Mesendoderm (in vitro differentiated cells): Measurements from ENCODE around the gene RTN4.
A peak's percentile ranks its signal among the peaks of the same experiment; 100 is the strongest.

Experiments
- DNase-seq: peaks from one replicate; pipeline ENCODE4 v3.0.0; 2013
- H2AK5ac ChIP-seq: 2 replicates; pipeline ENCODE4 v1.6.1; 2013; ENCODE audit warnings: low read length, inconsistent platforms
- H2BK120ac ChIP-seq: 2 replicates; pipeline ENCODE4 v1.6.1; 2013; ENCODE audit warnings: low read depth, mild to moderate bottlenecking, low read length, moderate library complexity, mixed read lengths
- H2BK15ac ChIP-seq: replicated peaks from 2 replicates; pipeline ENCODE4 v1.6.1; 2013; ENCODE audit warnings: low read depth, mild to moderate bottlenecking, moderate library complexity
- H2BK5ac ChIP-seq: 2 replicates; pipeline ENCODE4 v1.6.1; 2013; ENCODE audit warnings: low read length, inconsistent platforms
- H3K18ac ChIP-seq: 2 replicates; pipeline ENCODE4 v1.6.1; 2013; ENCODE audit warnings: mild to moderate bottlenecking, low read length, mixed read lengths
- H3K23ac ChIP-seq: one replicate; pipeline ENCODE4 v1.6.1; 2013; ENCODE audit warnings: low read length
- H3K27ac ChIP-seq: 2 replicates; pipeline ENCODE4 v1.5.1; 2013; ENCODE audit warnings: low read depth, mild to moderate bottlenecking, inconsistent platforms, low read length, moderate library complexity
- H3K27me3 ChIP-seq: 2 replicates; pipeline ENCODE4 v1.6.1; 2013; ENCODE audit warnings: low read length, control low read depth, mild to moderate bottlenecking, inconsistent platforms; ENCODE audit not compliant: insufficient read depth, poor library complexity
- H3K36me3 ChIP-seq: 2 replicates; pipeline ENCODE4 v1.6.1; 2013; ENCODE audit warnings: low read length, inconsistent platforms; ENCODE audit not compliant: control insufficient read depth, insufficient read depth
- H3K4ac ChIP-seq: one replicate; pipeline ENCODE4 v1.6.1; 2013; ENCODE audit warnings: low read depth, mild to moderate bottlenecking, low read length, moderate library complexity
- H3K4me1 ChIP-seq: 2 replicates; pipeline ENCODE4 v1.6.1; 2013; ENCODE audit warnings: low read depth, low read length, inconsistent platforms; ENCODE audit not compliant: control insufficient read depth
- H3K4me2 ChIP-seq: 2 replicates; pipeline ENCODE4 v1.6.1; 2013; ENCODE audit warnings: low read length
- H3K4me3 ChIP-seq: 2 replicates; pipeline ENCODE4 v1.5.1; 2013; ENCODE audit warnings: mild to moderate bottlenecking, low read length
- H3K56ac ChIP-seq: one replicate; pipeline ENCODE4 v1.6.1; 2013; ENCODE audit warnings: low read length
- H3K79me1 ChIP-seq: 2 replicates; pipeline ENCODE4 v1.6.1; 2013; ENCODE audit warnings: low read length, inconsistent platforms
- H3K79me2 ChIP-seq: 2 replicates; pipeline ENCODE4 v1.6.1; 2013; ENCODE audit warnings: mild to moderate bottlenecking, low read length; ENCODE audit not compliant: control insufficient read depth, insufficient read depth
- H3K9ac ChIP-seq: 2 replicates; pipeline ENCODE4 v1.6.1; 2013; ENCODE audit warnings: low read length, inconsistent platforms
- H4K5ac ChIP-seq: one replicate; pipeline ENCODE4 v1.6.1; 2013; ENCODE audit warnings: low read length
- H4K8ac ChIP-seq: one replicate; pipeline ENCODE4 v1.6.1; 2013; ENCODE audit warnings: low read depth, mild to moderate bottlenecking, control low read depth, low read length, moderate library complexity
- WGBS: extraction: QIAGEN DNeasy Blood & Tissue Kit; methylation state at CpG from one replicate; pipeline ENCODE4 v1.1.7; 2013; ENCODE audit warnings: low lambda C conversion rate, missing lambda C conversion rate; ENCODE audit not compliant: insufficient coverage; ENCODE audit errors: extremely low coverage; 5-methylcytosine and 5-hydroxymethylcytosine counted together

RTN4 gene

GRCh38 chr2:54986264-54986663, 64.0 kb downstream of the RTN4 start:
- H2AK5ac ChIP-seq, result no peak overlapping the region
- H3K18ac ChIP-seq, result no peak overlapping the region
- no peak for DNase-seq
- no peak overlapping the region for H3K9ac ChIP-seq
- H4K5ac ChIP-seq, result no peak overlapping the region
- H3K4me3 ChIP-seq, result no peak overlapping the region
- no peak overlapping the region for H3K27ac ChIP-seq
- H3K23ac ChIP-seq, result no peak overlapping the region
- no peak overlapping the region for H3K4ac ChIP-seq
- no peak overlapping the region for H2BK120ac ChIP-seq
- H3K4me1 ChIP-seq, result no peaks in the 10 kb centered on the region
- peaks cover 9% of the 10 kb centered on the region for H3K79me1 ChIP-seq
- no CpG with 5 or more reads among the region's 3 CpGs for WGBS
- no peak overlapping the region for H3K4me2 ChIP-seq
- H2BK5ac ChIP-seq, result no peak overlapping the region
- no peak overlapping the region for H3K56ac ChIP-seq
- H3K79me2 ChIP-seq, result peaks cover 38% of the 10 kb centered on the region
- H3K27me3 ChIP-seq, result no peaks in the 10 kb centered on the region
- H4K8ac ChIP-seq, result no peak overlapping the region
- H3K36me3 ChIP-seq, result no peaks in the 10 kb centered on the region
- H2BK15ac ChIP-seq, result no peak overlapping the region

GRCh38 chr2:54984476-54984875, 65.8 kb downstream of the RTN4 start:
- DNase-seq, result no peak
- no peak overlapping the region for H3K27ac ChIP-seq
- H3K36me3 ChIP-seq, result no peaks in the 10 kb centered on the region
- H4K8ac ChIP-seq, result no peak overlapping the region
- no peaks in the 10 kb centered on the region for H3K27me3 ChIP-seq
- H3K4ac ChIP-seq, result no peak overlapping the region
- H3K9ac ChIP-seq, result no peak overlapping the region
- H3K23ac ChIP-seq, result no peak overlapping the region
- H3K4me3 ChIP-seq, result no peak overlapping the region
- no peak overlapping the region for H3K4me2 ChIP-seq
- H2BK5ac ChIP-seq, result no peak overlapping the region
- H2BK120ac ChIP-seq, result no peak overlapping the region
- H3K18ac ChIP-seq, result no peak overlapping the region
- H3K79me2 ChIP-seq, result peaks cover 37% of the 10 kb centered on the region
- no peak overlapping the region for H4K5ac ChIP-seq
- H3K56ac ChIP-seq, result no peak overlapping the region
- peaks cover 12% of the 10 kb centered on the region for H3K79me1 ChIP-seq
- H2BK15ac ChIP-seq, result no peak overlapping the region
- no peak overlapping the region for H2AK5ac ChIP-seq
- no peaks in the 10 kb centered on the region for H3K4me1 ChIP-seq

GRCh38 chr2:54983345-54984220, 66.7 kb downstream of the RTN4 start:
- H3K4me3 ChIP-seq, result no peak overlapping the region
- H2BK15ac ChIP-seq, result no peak overlapping the region
- H4K5ac ChIP-seq, result no peak overlapping the region
- no peak overlapping the region for H3K9ac ChIP-seq
- no peaks in the 10 kb centered on the region for H3K4me1 ChIP-seq
- H2AK5ac ChIP-seq, result no peak overlapping the region
- no peak overlapping the region for H2BK5ac ChIP-seq
- H3K79me2 ChIP-seq, result peaks cover 28% of the 10 kb centered on the region
- no peak overlapping the region for H3K4me2 ChIP-seq
- no peak overlapping the region for H2BK120ac ChIP-seq
- no peak overlapping the region for H3K23ac ChIP-seq
- H3K36me3 ChIP-seq, result no peaks in the 10 kb centered on the region
- H4K8ac ChIP-seq, result no peak overlapping the region
- no peak overlapping the region for H3K56ac ChIP-seq
- no peak overlapping the region for H3K18ac ChIP-seq
- DNase-seq, result no peak
- H3K4ac ChIP-seq, result no peak overlapping the region
- no peaks in the 10 kb centered on the region for H3K27me3 ChIP-seq
- WGBS, result no CpG with 5 or more reads among the region's 3 CpGs
- peaks cover 11% of the 10 kb centered on the region for H3K79me1 ChIP-seq
- no peak overlapping the region for H3K27ac ChIP-seq

DNA sequence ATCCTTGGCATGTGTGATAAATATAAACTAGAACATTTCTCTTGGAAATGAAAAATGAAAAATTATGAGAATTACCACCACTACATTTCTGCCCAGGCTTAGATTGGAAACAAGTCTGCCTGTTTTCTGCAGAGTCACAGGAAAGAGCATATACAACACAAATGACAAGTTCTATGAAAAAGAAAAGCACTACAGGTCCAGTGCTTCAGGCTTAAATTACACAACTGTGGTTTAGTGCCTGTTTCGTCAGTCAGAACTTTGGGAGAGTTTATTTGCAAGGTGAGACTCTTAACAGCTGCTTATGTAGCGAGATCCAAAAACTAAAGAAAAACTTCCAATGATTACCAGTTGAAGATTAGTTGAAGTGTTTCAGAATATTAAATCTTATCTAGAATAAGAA, 68.9 kb downstream of the RTN4 start:
- H3K4me3 ChIP-seq, result no peak overlapping the region
- H2BK120ac ChIP-seq, result no peak overlapping the region
- no CpG with 5 or more reads among the region's 2 CpGs for WGBS
- no peaks in the 10 kb centered on the region for H3K4me1 ChIP-seq
- H3K56ac ChIP-seq, result no peak overlapping the region
- no peak overlapping the region for H4K5ac ChIP-seq
- H3K18ac ChIP-seq, result no peak overlapping the region
- no peak overlapping the region for H2AK5ac ChIP-seq
- H3K4ac ChIP-seq, result no peak overlapping the region
- peaks cover 12% of the 10 kb centered on the region for H3K79me1 ChIP-seq
- no peaks in the 10 kb centered on the region for H3K36me3 ChIP-seq
- H3K23ac ChIP-seq, result no peak overlapping the region
- H4K8ac ChIP-seq, result no peak overlapping the region
- H3K79me2 ChIP-seq, result peaks cover 30% of the 10 kb centered on the region
- H2BK15ac ChIP-seq, result no peak overlapping the region
- no peak overlapping the region for H3K9ac ChIP-seq
- no peak overlapping the region for H3K4me2 ChIP-seq
- no peaks in the 10 kb centered on the region for H3K27me3 ChIP-seq
- no peak for DNase-seq
- no peak overlapping the region for H3K27ac ChIP-seq
- no peak overlapping the region for H2BK5ac ChIP-seq

GRCh38 chr2:54979321-54980044, 70.8 kb downstream of the RTN4 start:
- WGBS, result no CpG with 5 or more reads among the region's 4 CpGs
- H3K27me3 ChIP-seq, result no peaks in the 10 kb centered on the region
- peaks cover 20% of the 10 kb centered on the region for H3K79me1 ChIP-seq
- no peak overlapping the region for H3K23ac ChIP-seq
- H3K9ac ChIP-seq, result no peak overlapping the region
- H4K5ac ChIP-seq, result no peak overlapping the region
- H2BK15ac ChIP-seq, result no peak overlapping the region
- no peak overlapping the region for H2BK120ac ChIP-seq
- H3K27ac ChIP-seq, result no peak overlapping the region
- no peak overlapping the region for H3K4me2 ChIP-seq
- no peak overlapping the region for H4K8ac ChIP-seq
- H3K36me3 ChIP-seq, result no peaks in the 10 kb centered on the region
- H3K4me3 ChIP-seq, result no peak overlapping the region
- H3K4me1 ChIP-seq, result no peaks in the 10 kb centered on the region
- H3K18ac ChIP-seq, result no peak overlapping the region
- peaks cover 29% of the 10 kb centered on the region for H3K79me2 ChIP-seq
- H3K56ac ChIP-seq, result no peak overlapping the region
- DNase-seq, result peak; percentile 65
- no peak overlapping the region for H2AK5ac ChIP-seq
- no peak overlapping the region for H3K4ac ChIP-seq
- H2BK5ac ChIP-seq, result no peak overlapping the region
